SK-N-SH (cell line): Measurements from ENCODE around the gene FXYD5. TPM values are rescaled to one million over a fixed set of nuclear protein-coding genes. Genes with fewer than 3 reads are reported as not detected.

Experiments
- CTCF ChIA-PET: fragments of 300-600, 350-600 bp; formaldehyde crosslinking; extraction: SDS; loops from one replicate; lab custom pipeline; 2021; lab: Yijun Ruan, JAX
- POLR2A ChIA-PET: fragments of 350-600 bp; sonication (Branson Sonifier 250); formaldehyde crosslinking; extraction: SDS; loops from one replicate; lab custom pipeline; 2020; ENCODE audit warnings: antibody characterized with exemption, inconsistent platforms; lab: Yijun Ruan, JAX
- DNase-seq: peaks from one replicate; pipeline ENCODE4 v3.0.0; 2012
- H2AFZ ChIP-seq: fragments of 200-600 bp; sonication (generic); 2 replicates; pipeline ENCODE4 v1.8.1; 2016; ENCODE audit warnings: antibody characterized with exemption, mild to moderate bottlenecking, low read depth
- H3F3A ChIP-seq: fragments of 200-600 bp; sonication (generic); replicated peaks from 2 replicates; pipeline ENCODE3; 2016; ENCODE audit warnings: antibody characterized with exemption, mild to moderate bottlenecking; ENCODE audit not compliant: insufficient read depth
- H3K27ac ChIP-seq, 2 experiments: fragments of 200-500 bp in 1 of 2; fragments of 200-600 bp in 1 of 2; sonication (Bioruptor generic) in 1 of 2; sonication (generic), shearing (Covaris generic) in 1 of 2; 2 replicates each; pipeline versions ENCODE4 v1.5.1 to v1.6.1; 2014 to 2016; ENCODE audit warnings: low read depth in 2 of 2, inconsistent platforms in 1 of 2, low read length in 1 of 2, mild to moderate bottlenecking in 1 of 2, mixed read lengths in 1 of 2
- H3K27me3 ChIP-seq: fragments of 200-600 bp; sonication (generic), shearing (Covaris generic); 2 replicates; pipeline ENCODE4 v1.6.1; 2016; ENCODE audit warnings: mixed run types; ENCODE audit not compliant: insufficient read depth
- H3K36me3 ChIP-seq, 2 experiments: fragments of 200-500 bp in 1 of 2; fragments of 200-600 bp in 1 of 2; sonication (Bioruptor generic) in 1 of 2; sonication (generic) in 1 of 2; replicated peaks in 1 of 2; 2 replicates each; pipeline versions ENCODE3 to v1.5.1; 2014 to 2016; ENCODE audit warnings: low read length in 1 of 2, mild to moderate bottlenecking in 1 of 2; ENCODE audit not compliant: insufficient read depth in 2 of 2, control insufficient read depth in 1 of 2
- H3K4me1 ChIP-seq, 2 experiments: fragments of 200-500 bp in 1 of 2; fragments of 200-600 bp in 1 of 2; sonication (Bioruptor generic) in 1 of 2; sonication (generic), shearing (Covaris generic) in 1 of 2; 2 replicates each; pipeline versions ENCODE4 v1.5.1 to v1.6.1; 2014 to 2016; ENCODE audit warnings: low read depth in 1 of 2, low read length in 1 of 2, mixed run types in 1 of 2; ENCODE audit not compliant: insufficient read depth in 2 of 2, control insufficient read depth in 1 of 2
- H3K4me2 ChIP-seq: fragments of 200-600 bp; sonication (generic), shearing (Covaris generic); 2 replicates; pipeline ENCODE4 v1.6.1; 2017; ENCODE audit warnings: mixed run types
- H3K4me3 ChIP-seq, 2 experiments: fragments of 200-500 bp in 1 of 2; fragments of 200-600 bp in 1 of 2; sonication (Bioruptor generic) in 1 of 2; sonication (generic), shearing (Covaris generic) in 1 of 2; 2 replicates each; pipeline versions ENCODE4 v1.5.1 to v1.8.1; 2014 to 2016; ENCODE audit warnings: low read depth in 2 of 2, inconsistent platforms in 1 of 2, low read length in 1 of 2, mild to moderate bottlenecking in 1 of 2, mixed read lengths in 1 of 2, moderate library complexity in 1 of 2
- H3K79me2 ChIP-seq: fragments of 200-600 bp; sonication (generic); 2 replicates; pipeline ENCODE4 v1.8.1; 2017; ENCODE audit warnings: mild to moderate bottlenecking; ENCODE audit not compliant: insufficient read depth
- H3K9ac ChIP-seq: fragments of 200-600 bp; sonication (generic); 2 replicates; pipeline ENCODE4 v1.6.1; 2017; ENCODE audit warnings: mixed run types
- H3K9me2 ChIP-seq: fragments of 200-600 bp; sonication (generic); 2 replicates; pipeline ENCODE4 v1.6.1; 2017; ENCODE audit warnings: mixed run types
- H3K9me3 ChIP-seq: fragments of 200-600 bp; sonication (generic); 2 replicates; pipeline ENCODE4 v1.6.1; 2017; ENCODE audit warnings: mixed run types, mild to moderate bottlenecking, moderate library complexity
- H4K20me1 ChIP-seq: fragments of 200-600 bp; sonication (generic); 2 replicates; pipeline ENCODE4 v1.6.1; 2017; ENCODE audit warnings: mild to moderate bottlenecking, mixed run types; ENCODE audit not compliant: insufficient read depth
- ELF1 ChIP-seq: IDR thresholded peaks from 2 replicates; pipeline ENCODE4 v1.4.0; 2012
- EZH2phosphoT487 ChIP-seq: fragments of 200-600 bp; sonication (generic); IDR thresholded peaks from 2 replicates; pipeline ENCODE4 v1.6.1; 2017; ENCODE audit warnings: low read depth, mixed run types, mild to moderate bottlenecking, antibody characterized with exemption, moderate library complexity, borderline replicate concordance
- FOSL2 ChIP-seq: IDR thresholded peaks from 2 replicates; pipeline ENCODE4 v1.4.0; 2012; ENCODE audit warnings: low read depth, mild to moderate bottlenecking, moderate library complexity, borderline replicate concordance
- FOXJ3 ChIP-seq: sonication (generic); formaldehyde crosslinking; IDR thresholded peaks from 2 replicates; pipeline ENCODE4 v1.5.1; 2020; ENCODE audit warnings: mild to moderate bottlenecking, missing genetic modification reagents
- FOXM1 ChIP-seq: IDR thresholded peaks from 2 replicates; pipeline ENCODE4 v1.4.0; 2012; ENCODE audit warnings: low read depth, mild to moderate bottlenecking
- GABPA ChIP-seq: IDR thresholded peaks from 2 replicates; pipeline ENCODE4 v1.4.0; 2012; ENCODE audit warnings: low read depth, mild to moderate bottlenecking
- MEF2A ChIP-seq: IDR thresholded peaks from 2 replicates; pipeline ENCODE4 v1.4.0; 2012; ENCODE audit warnings: low read depth, borderline replicate concordance
- NFIC ChIP-seq: IDR thresholded peaks from 2 replicates; pipeline ENCODE4 v1.4.0; 2012; ENCODE audit warnings: borderline replicate concordance
- NRF1 ChIP-seq: IDR thresholded peaks from 2 replicates; pipeline ENCODE4 v1.6.1; 2012; ENCODE audit warnings: low read depth, mild to moderate bottlenecking, low read length
- POLR2AphosphoS5 ChIP-seq: IDR thresholded peaks from 2 replicates; pipeline ENCODE4 v1.6.1; 2012; ENCODE audit warnings: low read depth, low read length
- RAD21 ChIP-seq: IDR thresholded peaks from 2 replicates; pipeline ENCODE4 v1.6.1; 2012; ENCODE audit warnings: mild to moderate bottlenecking, low read length
- SMC3 ChIP-seq: IDR thresholded peaks from 2 replicates; pipeline ENCODE4 v1.6.1; 2012; ENCODE audit warnings: low read depth, low read length, improper control_type of control experiment
- TAF1 ChIP-seq: IDR thresholded peaks from 2 replicates; pipeline ENCODE4 v1.6.1; 2012; ENCODE audit warnings: low read depth, mild to moderate bottlenecking, low read length, moderate library complexity, borderline replicate concordance
- TEAD4 ChIP-seq: IDR thresholded peaks from 2 replicates; pipeline ENCODE4 v1.4.0; 2012; ENCODE audit warnings: mild to moderate bottlenecking, borderline replicate concordance; ENCODE audit not compliant: insufficient read depth
- USF1 ChIP-seq: IDR thresholded peaks from 2 replicates; pipeline ENCODE4 v1.4.0; 2012; ENCODE audit warnings: low read depth, borderline replicate concordance
- USF2 ChIP-seq: fragments of 150-350 bp; IDR thresholded peaks from 2 replicates; pipeline ENCODE4 v1.6.1; 2017; ENCODE audit warnings: antibody characterized with exemption, low read length, low read depth, borderline replicate concordance
- ZBTB33 ChIP-seq: IDR thresholded peaks from 2 replicates; pipeline ENCODE4 v1.4.0; 2012; ENCODE audit warnings: low read depth, borderline replicate concordance
- WGBS: methylation state at CpG from one replicate; pipeline ENCODE4 v1.1.6; 2017; ENCODE audit warnings: low lambda C conversion rate; 5-methylcytosine and 5-hydroxymethylcytosine counted together
- polyA plus RNA-seq, 3 experiments: library from polyadenylated mRNA; depleted of rRNA; stranded (reverse); fragments of >200 nt; gene quantifications; 2 replicates each; pipeline ENCODE4 v1.2.3, GENCODE V29; 2012
- TF ChIP-seq, protein P1 (sequence below): fragments of 200-600 bp; sonication (generic); IDR thresholded peaks from 2 replicates; pipeline ENCODE4 v1.6.1; 2017; ENCODE audit warnings: antibody characterized with exemption, mild to moderate bottlenecking, moderate library complexity
- TF ChIP-seq, protein P2 (sequence below): IDR thresholded peaks from 2 replicates; pipeline ENCODE4 v1.6.1; 2012; ENCODE audit warnings: mild to moderate bottlenecking, low read depth, low read length, moderate library complexity
- TF ChIP-seq, protein P3 (sequence below): IDR thresholded peaks from 2 replicates; pipeline ENCODE4 v1.4.0; 2012; ENCODE audit warnings: low read depth

The FXYD5 gene
- polyA plus RNA-seq, 1 of the 3 experiments (the other 2 are of a cell fraction) = 195 TPM

DNA sequence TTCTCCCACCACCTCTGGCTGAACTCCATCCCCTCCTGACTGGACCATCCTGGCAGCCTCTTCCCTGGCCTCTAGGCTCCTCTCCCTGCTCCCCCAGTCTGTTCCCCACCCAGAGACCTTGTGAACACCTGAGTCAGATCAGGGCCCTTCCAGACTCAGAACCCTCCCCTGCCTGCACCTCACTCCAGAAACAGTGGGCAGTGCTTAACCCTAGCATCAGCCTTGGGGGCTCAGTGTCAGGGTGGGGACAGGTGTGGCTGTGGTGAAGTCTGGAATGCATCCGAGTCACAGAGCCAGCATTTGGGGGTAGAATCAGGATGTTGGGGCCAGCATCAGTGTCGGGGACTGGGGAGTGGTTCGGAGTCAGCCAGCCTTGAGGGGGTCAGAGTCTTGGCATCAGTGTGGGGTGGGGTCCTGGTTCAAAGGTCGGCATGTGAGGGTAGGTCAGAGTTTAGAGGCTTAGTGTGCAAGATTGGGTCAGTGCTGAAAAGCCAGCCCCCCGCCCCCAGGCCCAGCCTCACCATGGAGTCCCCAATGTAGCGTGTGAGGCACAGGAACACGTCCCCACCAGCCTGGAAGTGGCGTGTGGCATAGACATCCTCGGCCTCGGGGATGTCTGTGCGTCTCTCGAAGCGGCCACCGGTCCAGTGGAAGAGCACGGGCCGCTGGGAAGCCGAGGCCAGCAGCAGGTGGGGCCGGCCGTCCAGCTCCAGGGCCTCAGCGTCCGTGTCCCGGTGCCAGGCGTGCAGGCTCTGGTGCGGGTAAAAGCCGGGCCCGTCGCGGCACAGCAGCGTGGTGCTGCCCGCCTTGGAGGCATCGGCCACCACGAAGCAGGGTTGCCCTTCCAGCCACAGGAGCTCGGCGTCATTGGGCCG is 28.5 kb upstream of the FXYD5 start:
- Histone ChIP-seq H3K4me2 (no peak overlapping the region), H3F3A (no peaks in the 10 kb centered on the region), H3K9me2 (no peaks in the 10 kb centered on the region), H3K4me3 (no peak overlapping the region)
- ChIA-PET CTCF (interaction anchor here (1.2 to 7.5 kb wide), 6 partner anchors 10 to 59 kb away, joined by 3 to 60 read pairs (median 20); partner anchors contain the start of genes FXYD1, FXYD3, FXYD7 and LGI4), POLR2A (no interaction called here)
- DNase-seq = no peak
- TF ChIP-seq RAD21 (no peak), NRF1 (no peak), NFIC (no peak), USF1 (no peak), USF2 (no peak), FOSL2 (no peak), FOXJ3 (CRISPR knock-in tag) (no peak), ELF1 (no peak), GABPA (no peak), ZBTB33 (no peak), FOXM1 (no peak), TAF1 (no peak), TEAD4 (no peak), POLR2AphosphoS5 (no peak), SMC3 (no peak), EZH2phosphoT487 (no peak), MEF2A (no peak)
- TF ChIP-seq, protein P1, sequence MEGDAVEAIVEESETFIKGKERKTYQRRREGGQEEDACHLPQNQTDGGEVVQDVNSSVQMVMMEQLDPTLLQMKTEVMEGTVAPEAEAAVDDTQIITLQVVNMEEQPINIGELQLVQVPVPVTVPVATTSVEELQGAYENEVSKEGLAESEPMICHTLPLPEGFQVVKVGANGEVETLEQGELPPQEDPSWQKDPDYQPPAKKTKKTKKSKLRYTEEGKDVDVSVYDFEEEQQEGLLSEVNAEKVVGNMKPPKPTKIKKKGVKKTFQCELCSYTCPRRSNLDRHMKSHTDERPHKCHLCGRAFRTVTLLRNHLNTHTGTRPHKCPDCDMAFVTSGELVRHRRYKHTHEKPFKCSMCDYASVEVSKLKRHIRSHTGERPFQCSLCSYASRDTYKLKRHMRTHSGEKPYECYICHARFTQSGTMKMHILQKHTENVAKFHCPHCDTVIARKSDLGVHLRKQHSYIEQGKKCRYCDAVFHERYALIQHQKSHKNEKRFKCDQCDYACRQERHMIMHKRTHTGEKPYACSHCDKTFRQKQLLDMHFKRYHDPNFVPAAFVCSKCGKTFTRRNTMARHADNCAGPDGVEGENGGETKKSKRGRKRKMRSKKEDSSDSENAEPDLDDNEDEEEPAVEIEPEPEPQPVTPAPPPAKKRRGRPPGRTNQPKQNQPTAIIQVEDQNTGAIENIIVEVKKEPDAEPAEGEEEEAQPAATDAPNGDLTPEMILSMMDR = no peak
- TF ChIP-seq, protein P2, sequence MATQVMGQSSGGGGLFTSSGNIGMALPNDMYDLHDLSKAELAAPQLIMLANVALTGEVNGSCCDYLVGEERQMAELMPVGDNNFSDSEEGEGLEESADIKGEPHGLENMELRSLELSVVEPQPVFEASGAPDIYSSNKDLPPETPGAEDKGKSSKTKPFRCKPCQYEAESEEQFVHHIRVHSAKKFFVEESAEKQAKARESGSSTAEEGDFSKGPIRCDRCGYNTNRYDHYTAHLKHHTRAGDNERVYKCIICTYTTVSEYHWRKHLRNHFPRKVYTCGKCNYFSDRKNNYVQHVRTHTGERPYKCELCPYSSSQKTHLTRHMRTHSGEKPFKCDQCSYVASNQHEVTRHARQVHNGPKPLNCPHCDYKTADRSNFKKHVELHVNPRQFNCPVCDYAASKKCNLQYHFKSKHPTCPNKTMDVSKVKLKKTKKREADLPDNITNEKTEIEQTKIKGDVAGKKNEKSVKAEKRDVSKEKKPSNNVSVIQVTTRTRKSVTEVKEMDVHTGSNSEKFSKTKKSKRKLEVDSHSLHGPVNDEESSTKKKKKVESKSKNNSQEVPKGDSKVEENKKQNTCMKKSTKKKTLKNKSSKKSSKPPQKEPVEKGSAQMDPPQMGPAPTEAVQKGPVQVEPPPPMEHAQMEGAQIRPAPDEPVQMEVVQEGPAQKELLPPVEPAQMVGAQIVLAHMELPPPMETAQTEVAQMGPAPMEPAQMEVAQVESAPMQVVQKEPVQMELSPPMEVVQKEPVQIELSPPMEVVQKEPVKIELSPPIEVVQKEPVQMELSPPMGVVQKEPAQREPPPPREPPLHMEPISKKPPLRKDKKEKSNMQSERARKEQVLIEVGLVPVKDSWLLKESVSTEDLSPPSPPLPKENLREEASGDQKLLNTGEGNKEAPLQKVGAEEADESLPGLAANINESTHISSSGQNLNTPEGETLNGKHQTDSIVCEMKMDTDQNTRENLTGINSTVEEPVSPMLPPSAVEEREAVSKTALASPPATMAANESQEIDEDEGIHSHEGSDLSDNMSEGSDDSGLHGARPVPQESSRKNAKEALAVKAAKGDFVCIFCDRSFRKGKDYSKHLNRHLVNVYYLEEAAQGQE = no peak
- TF ChIP-seq, protein P3, sequence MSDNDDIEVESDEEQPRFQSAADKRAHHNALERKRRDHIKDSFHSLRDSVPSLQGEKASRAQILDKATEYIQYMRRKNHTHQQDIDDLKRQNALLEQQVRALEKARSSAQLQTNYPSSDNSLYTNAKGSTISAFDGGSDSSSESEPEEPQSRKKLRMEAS = no peak
- TF ChIP-seq, all 33 proteins: peak for 0
- no peaks in the 10 kb centered on the region for H4K20me1 ChIP-seq
- WGBS = 90% methylated on average over 19 of the region's 35 CpGs
- no peaks in the 10 kb centered on the region for H3K36me3 ChIP-seq
- H3K9ac ChIP-seq = no peak overlapping the region
- H3K27ac ChIP-seq = no peak overlapping the region
- H3K9me3 ChIP-seq = no peaks in the 10 kb centered on the region
- H3K4me1 ChIP-seq = peaks cover 0 to 8% of the 10 kb centered on the region in 2 experiments; a peak in 1 of 4 replicates
- no peaks in the 10 kb centered on the region for H3K79me2 ChIP-seq
- H3K27me3 ChIP-seq = no peaks in the 10 kb centered on the region; the same call in 1 of the 2 replicates
- H2AFZ ChIP-seq = no peak overlapping the region
